Testis (tissue), 2 donors: ENCODE results near the gene PTPRN2.

Experiments
- CTCF ChIP-seq, 3 experiments: fragments of 450-650 bp in 2 of 3; fragments of 200-600 bp in 1 of 3; sonication (generic) in 1 of 3; IDR thresholded peaks; one replicate each; pipeline ENCODE4 v1.5.1; 2016 to 2019; ENCODE audit warnings: antibody characterized with exemption in 3 of 3, mild to moderate bottlenecking in 2 of 3, moderate library complexity in 1 of 3
- POLR2A ChIP-seq: fragments of 450-650 bp; IDR thresholded peaks from one replicate; pipeline ENCODE4 v1.6.1; 2017; ENCODE audit warnings: antibody characterized with exemption, mild to moderate bottlenecking, moderate library complexity

GRCh38 chr7:157779206-157779605, 808.4 kb downstream of the PTPRN2 start:
- TF ChIP-seq CTCF (IDR thresholded peaks at IDR 0.05): no peak
- no peak for TF ChIP-seq POLR2A
